GM12892 (cell line): Measurements from ENCODE around the gene UBE2E3.

Experiments
- DNase-seq: peaks from one replicate; pipeline ENCODE4 v3.0.0; 2011; ENCODE audit not compliant: insufficient read length
- FAIRE-seq: peaks from 2 replicates; lab custom pipeline; 2011; peaks lifted over from hg19 to GRCh38; lab: Jason Lieb, UNC
- POLR2A ChIP-seq: IDR thresholded peaks from 2 replicates; pipeline ENCODE4 v1.6.1; 2011; ENCODE audit warnings: low read depth, low read length, control low read depth
- POLR2AphosphoS5 ChIP-seq: IDR thresholded peaks from 2 replicates; pipeline ENCODE4 v1.6.1; 2011; ENCODE audit warnings: low read depth, low read length, control low read depth
- TAF1 ChIP-seq: IDR thresholded peaks from 2 replicates; pipeline ENCODE4 v1.6.1; 2011; ENCODE audit warnings: low read depth, mild to moderate bottlenecking, control low read depth, low read length, borderline replicate concordance

The UBE2E3 gene

GRCh38 chr2:181042706-181043105 is 62.3 kb downstream of the UBE2E3 start:
- FAIRE-seq (no peak), DNase-seq (no peak)
- TF ChIP-seq POLR2AphosphoS5, result no peak
- no peak for TF ChIP-seq POLR2A
- TF ChIP-seq TAF1, result no peak

- TF ChIP-seq POLR2AphosphoS5 (no peak), TAF1 (no peak), POLR2A (no peak)
- DNase-seq (no peak), FAIRE-seq (no peak)
These were observed 66.4 kb downstream of the UBE2E3 start for GRCh38 chr2:181046833-181047232.

- TF ChIP-seq POLR2A, result no peak
- FAIRE-seq (no peak), DNase-seq (no peak)
These were observed 67.4 kb downstream of the UBE2E3 start for GRCh38 chr2:181047829-181048228.

GRCh38 chr2:181051861-181052522 is 71.6 kb downstream of the UBE2E3 start:
- TF ChIP-seq POLR2AphosphoS5 (no peak), TAF1 (no peak), POLR2A (no peak)
- FAIRE-seq, result no peak

GRCh38 chr2:181052523-181052891 is 72.1 kb downstream of the UBE2E3 start:
- FAIRE-seq, result no peak
- TF ChIP-seq POLR2AphosphoS5, result no peak
- TF ChIP-seq POLR2A, result no peak
- no peak for TF ChIP-seq TAF1

More at GRCh38 chr2:181051861-181052522, 71.6 kb downstream of the UBE2E3 start:
- no peak for DNase-seq

GRCh38 chr2:181054256-181054655 is 73.9 kb downstream of the UBE2E3 start:
- DNase-seq, result no peak
- FAIRE-seq, result peak; percentile 33
- TF ChIP-seq POLR2AphosphoS5 (no peak), POLR2A (no peak)

More at GRCh38 chr2:181052523-181052891, 72.1 kb downstream of the UBE2E3 start:
- DNase-seq, result no peak

GRCh38 chr2:181054843-181055242 is 74.4 kb downstream of the UBE2E3 start:
- no peak for TF ChIP-seq POLR2AphosphoS5
- TF ChIP-seq POLR2A, result no peak
- TF ChIP-seq TAF1, result no peak
- DNase-seq (no peak), FAIRE-seq (no peak)

GRCh38 chr2:181058378-181059269 is 78.2 kb downstream of the UBE2E3 start:
- TF ChIP-seq POLR2A, result no peak
- TF ChIP-seq POLR2AphosphoS5, result no peak
- no peak for TF ChIP-seq TAF1
- DNase-seq (no peak), FAIRE-seq (peak; percentile 88)

- no peak for TF ChIP-seq POLR2AphosphoS5
- no peak for TF ChIP-seq TAF1
- TF ChIP-seq POLR2A, result no peak
- no peak for FAIRE-seq
- DNase-seq, result no peak
These were observed 83.3 kb downstream of the UBE2E3 start for GRCh38 chr2:181063696-181064095.

GRCh38 chr2:181065458-181065857 is 85.1 kb downstream of the UBE2E3 start:
- DNase-seq (no peak), FAIRE-seq (no peak)
- no peak for TF ChIP-seq POLR2AphosphoS5
- no peak for TF ChIP-seq TAF1
- no peak for TF ChIP-seq POLR2A

- FAIRE-seq (no peak), DNase-seq (no peak)
- no peak for TF ChIP-seq POLR2A
- no peak for TF ChIP-seq TAF1
- TF ChIP-seq POLR2AphosphoS5, result no peak
These were observed 85.9 kb downstream of the UBE2E3 start for GRCh38 chr2:181066333-181066732.

GRCh38 chr2:181070119-181070835 is 89.9 kb downstream of the UBE2E3 start:
- DNase-seq, result no peak
- TF ChIP-seq POLR2A (no peak), TAF1 (no peak), POLR2AphosphoS5 (no peak)
- no peak for FAIRE-seq

- DNase-seq, result no peak
- no peak for TF ChIP-seq POLR2A
- TF ChIP-seq TAF1, result no peak
- TF ChIP-seq POLR2AphosphoS5, result no peak
These were observed 90.4 kb downstream of the UBE2E3 start for GRCh38 chr2:181070836-181071200.

More at GRCh38 chr2:181070836-181071200, 90.4 kb downstream of the UBE2E3 start:
- FAIRE-seq, result no peak
